NOMO-1 treated with DMSO at 0.1 percent for 48 hours (cell line): ENCODE data around the gene PKP3.
"Not testable (repeated sequence)": the region's sequence is repeated elsewhere in the genome, so short reads cannot be mapped to it uniquely, and the experiment has no call there.

Experiments used
- DNase-seq: peaks from one replicate; lab custom pipeline; 2025; ENCODE audit not compliant: unreplicated experiment; lab: John Stamatoyannopoulos, UW

PKP3 gene

GRCh38 chr11:376531-377173 lies 17.4 kb upstream of the PKP3 start:
- no peak for DNase-seq

- DNase-seq, result no peak
Measured at GRCh38 chr11:377174-377865, 16.7 kb upstream of the PKP3 start.

GRCh38 chr11:377883-378500 lies 16.0 kb upstream of the PKP3 start:
- no peak for DNase-seq

- DNase-seq, result no peak
Measured at GRCh38 chr11:379205-380094, 14.6 kb upstream of the PKP3 start.

GRCh38 chr11:380095-380480 lies 13.9 kb upstream of the PKP3 start:
- no peak for DNase-seq

- no peak for DNase-seq
Measured at GRCh38 chr11:380491-380890, 13.5 kb upstream of the PKP3 start.

GRCh38 chr11:380996-381395 lies 13.0 kb upstream of the PKP3 start:
- DNase-seq, result no peak

GRCh38 chr11:381501-382072 lies 12.4 kb upstream of the PKP3 start:
- DNase-seq, result no peak

GRCh38 chr11:382081-382629 lies 11.9 kb upstream of the PKP3 start:
- DNase-seq, result no peak

GRCh38 chr11:383431-383830 lies 10.6 kb upstream of the PKP3 start:
- no peak for DNase-seq

GRCh38 chr11:384511-384910 lies 9.5 kb upstream of the PKP3 start:
- DNase-seq, result no peak

GRCh38 chr11:385594-386351 lies 8.2 kb upstream of the PKP3 start:
- no peak for DNase-seq

- no peak for DNase-seq
Measured at GRCh38 chr11:386483-386882, 7.5 kb upstream of the PKP3 start.

GRCh38 chr11:387193-387793 lies 6.7 kb upstream of the PKP3 start:
- no peak for DNase-seq

- not testable (repeated sequence) for DNase-seq
Measured at GRCh38 chr11:389369-389768, 4.6 kb upstream of the PKP3 start.

GRCh38 chr11:390175-390574 lies 3.8 kb upstream of the PKP3 start:
- DNase-seq, result no peak

- no peak for DNase-seq
Measured at GRCh38 chr11:391117-392017, 2.6 kb upstream of the PKP3 start.

- DNase-seq, result no peak
Measured at GRCh38 chr11:392102-392777, 1.8 kb upstream of the PKP3 start.
